H1 (cell line): Measurements from ENCODE around the gene LRRC46. TPM values are rescaled to one million over a fixed set of nuclear protein-coding genes. Genes with fewer than 3 reads are reported as not detected.

ENCODE experiments used
- CHD7 ChIP-seq: fragments of 300-600 bp; sonication (generic); IDR thresholded peaks from 2 replicates; pipeline ENCODE4 v1.7.1; 2012; ENCODE audit warnings: low read length, moderate library complexity, mild to moderate bottlenecking, inconsistent platforms; ENCODE audit not compliant: insufficient replicate concordance
- polyA plus RNA-seq, 7 experiments: library from polyadenylated mRNA; depleted of rRNA in 3 of 7; stranded (reverse) in 5 of 7; unstranded in 2 of 7; fragments of >200 nt in 5 of 7; fragments of 200-250 nt in 2 of 7; gene quantifications; 1 replicate in 5 of 7; 2 replicates in 1 of 7; 4 replicates in 1 of 7; pipeline versions ENCODE4 v1.2.1 to v1.2.3, GENCODE V29; 2011 to 2013; ENCODE audit warnings: missing spikeins in 2 of 7, mixed read lengths in 2 of 7
- total RNA-seq: library from RNA; stranded (reverse); fragmentation: NEBNext Ultra II Directional; extraction: Animal tissue kit (Norgen Biotek cat#: 25700); gene quantifications from 2 replicates; pipeline ENCODE4 v1.2.1, GENCODE V29; 2021

Gene LRRC46
- total and polyA plus RNA-seq, 2 of the 8 experiments (the other 6 are each of a cell fraction or from before 2014, with no cell fraction given): 0.18 TPM; not detected in 1

- TF ChIP-seq CHD7: no peak
Observed at GRCh38 chr17:47830396-47831002, 971 bp upstream of the LRRC46 start (continued).
